GM12878 (cell line): ENCODE data around the gene ATXN1. TPM values are rescaled to one million over a fixed set of nuclear protein-coding genes. Genes with fewer than 3 reads are reported as not detected.

Experiments used
- ATAC-seq: fragments of 200-7000 bp; cut with Tn5 transposase; 3 replicates; pipeline ENCODE4 v1.9.1; 2020; ENCODE audit warnings: mild to moderate bottlenecking, moderate library complexity
- BruUV-seq: library from RNA; stranded (reverse); fragments of 400-500 nt; replicated peaks from 2 replicates; lab custom pipeline; 2021; lab: Mats Ljungman, UMichigan
- CTCF ChIA-PET: fragments of 300-600 bp; sonication (Branson Sonifier 250); formaldehyde crosslinking; extraction: SDS; loops from one replicate; lab custom pipeline; 2021; ENCODE audit warnings: inconsistent platforms; lab: Yijun Ruan, JAX
- POLR2A ChIA-PET: fragments of 350-600 bp; formaldehyde crosslinking; extraction: SDS; loops from one replicate; lab custom pipeline; 2021; ENCODE audit warnings: inconsistent platforms; lab: Charles Lee
- RAD21 ChIA-PET: fragments of 300-600 bp; sonication (Branson Sonifier 250); formaldehyde crosslinking; loops from one replicate; lab custom pipeline; 2023; ENCODE audit warnings: antibody characterized with exemption; ENCODE audit not compliant: unreplicated experiment; lab: Charles Lee
- SMC1A ChIA-PET: fragments of 300-600 bp; sonication (Branson Sonifier 250); formaldehyde crosslinking; loops from one replicate; lab custom pipeline; 2023; ENCODE audit not compliant: unreplicated experiment, uncharacterized antibody; lab: Charles Lee
- DNase-seq: peaks from one replicate; pipeline ENCODE4 v3.0.0-alpha.2; 2011; ENCODE audit warnings: low read depth, low spot score
- FAIRE-seq: peaks from 3 replicates; lab custom pipeline; 2011; peaks lifted over from hg19 to GRCh38; lab: Jason Lieb, UNC
- H2AFZ ChIP-seq: 2 replicates; pipeline ENCODE4 v1.6.0; 2011; ENCODE audit warnings: low read depth, low read length, control low read depth; ENCODE audit not compliant: control insufficient read depth
- H3K27ac ChIP-seq: 2 replicates; pipeline ENCODE4 v1.5.1; 2011; ENCODE audit warnings: control low read depth; ENCODE audit not compliant: control insufficient read depth, insufficient read depth
- H3K27me3 ChIP-seq, 2 experiments: replicated peaks in 1 of 2; 2 replicates each; pipeline versions ENCODE4 v1.6.0 to v1.6.1; 2011; ENCODE audit warnings: low read length in 1 of 2; ENCODE audit not compliant: control insufficient read depth in 2 of 2, insufficient read depth in 2 of 2
- H3K36me3 ChIP-seq, 2 experiments: 2 replicates each; pipeline ENCODE4 v1.5.1; 2011; ENCODE audit warnings: low read length in 1 of 2; ENCODE audit not compliant: control insufficient read depth in 2 of 2, insufficient read depth in 2 of 2
- H3K4me1 ChIP-seq: 2 replicates; pipeline ENCODE4 v1.6.1; 2011; ENCODE audit warnings: mild to moderate bottlenecking, low read length, moderate library complexity, mixed read lengths; ENCODE audit not compliant: control insufficient read depth, insufficient read depth
- H3K4me2 ChIP-seq: 2 replicates; pipeline ENCODE4 v1.6.0; 2011; ENCODE audit warnings: control low read depth; ENCODE audit not compliant: control insufficient read depth, insufficient read depth
- H3K4me3 ChIP-seq: fragments of 200-600 bp; sonication (generic); 2 replicates; pipeline ENCODE4 v1.5.1; 2016
- H3K79me2 ChIP-seq: 2 replicates; pipeline ENCODE4 v1.6.0; 2011; ENCODE audit warnings: low read length; ENCODE audit not compliant: control insufficient read depth, insufficient read depth
- H3K9ac ChIP-seq: 2 replicates; pipeline ENCODE4 v1.8.0; 2011; ENCODE audit warnings: low read length, control low read depth, mixed read lengths; ENCODE audit not compliant: control insufficient read depth, insufficient read depth
- H3K9me3 ChIP-seq: replicated peaks from 3 replicates; pipeline ENCODE4 v1.5.1; 2011; ENCODE audit warnings: mild to moderate bottlenecking, low read length; ENCODE audit not compliant: control insufficient read depth, insufficient read depth
- H4K20me1 ChIP-seq: 2 replicates; pipeline ENCODE4 v1.6.0; 2011; ENCODE audit not compliant: control insufficient read depth, insufficient read depth
- BHLHE40 ChIP-seq, 2 experiments: fragments of 450-650 bp in 1 of 2; IDR thresholded peaks; 2 replicates each; pipeline ENCODE4 v1.6.1; 2011 to 2017; ENCODE audit warnings: low read depth in 2 of 2, borderline replicate concordance in 1 of 2, improper control_type of control experiment in 1 of 2, low read length in 1 of 2, mild to moderate bottlenecking in 1 of 2
- DPF2 ChIP-seq: fragments of 450-650 bp; IDR thresholded peaks from 2 replicates; pipeline ENCODE4 v1.6.1; 2017; ENCODE audit warnings: mild to moderate bottlenecking
- HDAC6 ChIP-seq: fragments of 200-600 bp; sonication (generic); IDR thresholded peaks from one replicate; pipeline ENCODE4 v1.8.0; 2017; ENCODE audit warnings: antibody characterized with exemption; ENCODE audit not compliant: unreplicated experiment
- KAT2A ChIP-seq: conservative IDR thresholded peaks from 2 replicates; pipeline ENCODE4 v1.6.1; 2011; ENCODE audit warnings: low read depth, low read length; ENCODE audit not compliant: control insufficient read depth
- KLF5 ChIP-seq: fragments of 450-650 bp; IDR thresholded peaks from 2 replicates; pipeline ENCODE4 v1.6.1; 2014; ENCODE audit warnings: mild to moderate bottlenecking; ENCODE audit not compliant: partially characterized antibody
- MTA3 ChIP-seq: IDR thresholded peaks from 2 replicates; pipeline ENCODE4 v1.6.1; 2012; ENCODE audit warnings: low read length, inconsistent platforms, borderline replicate concordance
- NFIC ChIP-seq: IDR thresholded peaks from 2 replicates; pipeline ENCODE4 v1.6.1; 2012; ENCODE audit warnings: low read depth, mild to moderate bottlenecking, inconsistent platforms, low read length, moderate library complexity
- RUNX3 ChIP-seq: IDR thresholded peaks from 2 replicates; pipeline ENCODE4 v1.6.1; 2012; ENCODE audit warnings: low read length, inconsistent platforms
- SMARCA5 ChIP-seq: fragments of 450-650 bp; IDR thresholded peaks from 2 replicates; pipeline ENCODE4 v1.6.1; 2017; ENCODE audit warnings: mild to moderate bottlenecking
- SMC3 ChIP-seq: IDR thresholded peaks from 2 replicates; pipeline ENCODE4 v1.6.1; 2011; ENCODE audit warnings: low read length, improper control_type of control experiment, borderline replicate concordance
- SREBF2 ChIP-seq: IDR thresholded peaks from 2 replicates; pipeline ENCODE4 v1.6.1; 2012; ENCODE audit warnings: mild to moderate bottlenecking, low read length
- STAT1 ChIP-seq: fragments of 450-650 bp; conservative IDR thresholded peaks from 2 replicates; pipeline ENCODE4 v1.6.1; 2014; ENCODE audit warnings: antibody characterized with exemption, mild to moderate bottlenecking
- YBX1 ChIP-seq: fragments of 450-650 bp; IDR thresholded peaks from 2 replicates; pipeline ENCODE4 v1.6.1; 2016; ENCODE audit warnings: antibody characterized with exemption
- ZNF384 ChIP-seq: IDR thresholded peaks from 2 replicates; pipeline ENCODE4 v1.6.1; 2012; ENCODE audit warnings: low read depth, mild to moderate bottlenecking, low read length, improper control_type of control experiment, borderline replicate concordance
- WGBS: methylation state at CpG from one replicate; pipeline ENCODE4 v1.1.6; 2016; ENCODE audit warnings: low lambda C conversion rate; ENCODE audit not compliant: insufficient replicate concordance, insufficient coverage; ENCODE audit errors: missing lambda C conversion rate; 5-methylcytosine and 5-hydroxymethylcytosine counted together
- in situ Hi-C: fragments of 300-500 bp; cut with MboI; formaldehyde crosslinking; loops from 9 replicates; pipeline ENCODE4 v1.14.3; 2018; ENCODE audit warnings: mixed read lengths
- intact Hi-C: fragments of 100-400 bp; cut with micrococcal nuclease; formaldehyde crosslinking; loops from one replicate; pipeline ENCODE4 v1.14.2; 2022; ENCODE audit not compliant: unreplicated experiment
- polyA plus RNA-seq, 11 experiments: library from polyadenylated mRNA; depleted of rRNA in 4 of 11; unstranded in 6 of 11; stranded (reverse) in 5 of 11; fragments of >200 nt; fragmentation: Nextera tagmentation in 4 of 11; fragmentation: Illumina TruSeq in 1 of 11; extraction: Ambion mirVana in 4 of 11; extraction: Trizol in 1 of 11; gene quantifications; 1 replicate in 1 of 11; 2 replicates in 10 of 11; pipeline versions ENCODE4 v1.2.1 to v1.2.3, GENCODE V29; 2011 to 2016; ENCODE audit warnings: inconsistent platforms in 2 of 11, missing spikeins in 2 of 11, low read depth in 1 of 11
- total RNA-seq, 4 experiments: library from RNA; depleted of rRNA in 3 of 4; stranded (reverse); fragments of >200 nt in 3 of 4; fragmentation: Illumina TruSeq in 1 of 4; extraction: Trizol in 1 of 4; gene quantifications; 2 replicates each; pipeline versions ENCODE4 v1.2.1 to v1.2.3, GENCODE V29; 2013 to 2021

Gene ATXN1
- total and polyA plus RNA-seq, 10 of the 15 experiments (the other 5 are each of a cell fraction or from before 2014, with no cell fraction given): 12.2 to 51.2 (median 20.5) TPM

GRCh38 chr6:16688984-16689636 is 72.2 kb downstream of the ATXN1 start:
- 96% methylated on average over 4 of the region's 4 CpGs for WGBS
- no peak for ATAC-seq
- ChIA-PET SMC1A (interaction anchor here (0.6 to 4.5 kb wide), 20 partner anchors 10 to 268 kb away, joined by 3 to 26 read pairs (median 4); no protein-coding TSS in a partner anchor), CTCF (interaction anchor here (0.8 to 2.0 kb wide), 6 partner anchors 15 to 357 kb away, joined by 3 to 7 read pairs (median 5); no protein-coding TSS in a partner anchor), RAD21 (interaction anchor here (0.8 to 1.8 kb wide), 11 partner anchors 10 to 268 kb away, joined by 3 to 13 read pairs (median 3); no protein-coding TSS in a partner anchor), POLR2A (interaction anchor here (0.6 to 1.8 kb wide), 8 partner anchors 10 to 596 kb away, joined by 3 to 6 read pairs (median 4); no protein-coding TSS in a partner anchor)
- Histone ChIP-seq H3K4me3 (no peak overlapping the region), H3K9me3 (no peaks in the 10 kb centered on the region), H3K27me3 (no peaks in the 10 kb centered on the region), H3K79me2 (no peaks in the 10 kb centered on the region; the same call in 1 of the 2 replicates), H3K27ac (no peak overlapping the region), H3K4me1 (peaks cover 46% of the 10 kb centered on the region), H3K4me2 (no peak overlapping the region), H4K20me1 (no peaks in the 10 kb centered on the region), H2AFZ (no peak overlapping the region), H3K9ac (no peak overlapping the region), H3K36me3 (no peaks in the 10 kb centered on the region)
- in situ Hi-C loops: no loop called here
- BruUV-seq: no TSS peak
- no peak for TF ChIP-seq KAT2A
- TF ChIP-seq SREBF2: no peak
- no peak for TF ChIP-seq YBX1
- no peak for TF ChIP-seq BHLHE40 (IDR thresholded peaks at IDR 0.05; ENCODE audit: borderline replicate concordance in 1 of 2, low read depth in 2 of 2, low read length in 1 of 2)
- TF ChIP-seq SMARCA5: no peak
- TF ChIP-seq DPF2: no peak
- TF ChIP-seq MTA3: no peak
- TF ChIP-seq RUNX3: no peak
- no peak for TF ChIP-seq SMC3
- TF ChIP-seq STAT1: no peak
- TF ChIP-seq KLF5: no peak
- no peak for TF ChIP-seq ZNF384
- no peak for TF ChIP-seq HDAC6
- no peak for TF ChIP-seq NFIC
- DNase-seq: no peak
- FAIRE-seq: no peak
- intact Hi-C loops: loop anchor here (5.0 kb wide), 1 partner anchor 267 kb away; no protein-coding TSS in a partner anchor
